HepG2 (cell line): ENCODE measurements around the gene ZNF23. TPM values are rescaled to one million over a fixed set of nuclear protein-coding genes. Genes with fewer than 3 reads are reported as not detected.

Experiments used
- CCAR2 ChIP-seq: fragments of 200-400 bp; formaldehyde crosslinking; optimal IDR thresholded peaks from 2 replicates; pipeline ENCODE3; 2018; ENCODE audit warnings: low read depth, mild to moderate bottlenecking, low read length, moderate library complexity
- CEBPB ChIP-seq: IDR thresholded peaks from 2 replicates; pipeline ENCODE4 v1.6.1; 2011; ENCODE audit warnings: low read depth, low read length, improper control_type of control experiment, borderline replicate concordance
- ETV6 ChIP-seq: sonication (generic); formaldehyde crosslinking; conservative IDR thresholded peaks from 2 replicates; pipeline ENCODE4 v1.4.0; 2020; ENCODE audit warnings: missing genetic modification reagents
- FOXC1 ChIP-seq: sonication (generic); formaldehyde crosslinking; IDR thresholded peaks from 2 replicates; pipeline ENCODE4 v1.8.0; 2022; ENCODE audit warnings: mild to moderate bottlenecking, missing genetic modification reagents, borderline replicate concordance
- GABPA ChIP-seq, 2 experiments: IDR thresholded peaks; 2 replicates each; pipeline ENCODE4 v1.6.1; 2011 to 2016; ENCODE audit warnings: low read depth in 2 of 2, low read length in 1 of 2, missing biosample characterization in 1 of 2, missing genetic modification characterization in 1 of 2
- GRHL1 ChIP-seq: sonication (generic); formaldehyde crosslinking; conservative IDR thresholded peaks from 2 replicates; pipeline ENCODE4 v1.8.0; 2022; ENCODE audit warnings: missing genetic modification reagents
- MLX ChIP-seq: IDR thresholded peaks from 2 replicates; pipeline ENCODE4 v1.6.1; 2016
- POGK ChIP-seq: sonication (generic); formaldehyde crosslinking; conservative IDR thresholded peaks from 2 replicates; pipeline ENCODE4 v1.8.0; 2022; ENCODE audit warnings: mild to moderate bottlenecking, moderate library complexity, missing genetic modification reagents
- STAT6 ChIP-seq: sonication (generic); formaldehyde crosslinking; IDR thresholded peaks from 2 replicates; pipeline ENCODE4 v1.4.0; 2020; ENCODE audit warnings: missing genetic modification reagents, mild to moderate bottlenecking, borderline replicate concordance
- TIGD3 ChIP-seq: sonication (generic); formaldehyde crosslinking; IDR thresholded peaks from 2 replicates; pipeline ENCODE4 v1.5.1; 2020; ENCODE audit warnings: mild to moderate bottlenecking, missing genetic modification reagents, borderline replicate concordance
- ZBTB33 ChIP-seq: sonication (generic); formaldehyde crosslinking; IDR thresholded peaks from 2 replicates; pipeline ENCODE4 v1.4.0; 2020; ENCODE audit warnings: missing genetic modification reagents
- ZNF44 ChIP-seq: sonication (generic); formaldehyde crosslinking; IDR thresholded peaks from 2 replicates; pipeline ENCODE4 v1.5.1; 2020; ENCODE audit warnings: mild to moderate bottlenecking, missing genetic modification reagents
- ZNF496 ChIP-seq: sonication (generic); formaldehyde crosslinking; IDR thresholded peaks from 2 replicates; pipeline ENCODE4 v1.8.1; 2023; ENCODE audit warnings: mild to moderate bottlenecking, moderate library complexity, missing genetic modification reagents; ENCODE audit not compliant: insufficient replicate concordance
- ZNF576 ChIP-seq: sonication (generic); formaldehyde crosslinking; IDR thresholded peaks from 2 replicates; pipeline ENCODE4 v1.4.0; 2020; ENCODE audit warnings: mild to moderate bottlenecking, missing genetic modification reagents
- ZNF605 ChIP-seq: sonication (generic); formaldehyde crosslinking; IDR thresholded peaks from 2 replicates; pipeline ENCODE4 v1.8.0; 2022; ENCODE audit warnings: mild to moderate bottlenecking, missing genetic modification reagents
- polyA plus RNA-seq, 8 experiments: library from polyadenylated mRNA; depleted of rRNA in 3 of 8; stranded (reverse) in 7 of 8; unstranded in 1 of 8; fragments of >200 nt; fragmentation: Illumina TruSeq in 4 of 8; extraction: Trizol in 4 of 8; gene quantifications; 2 replicates each; pipeline versions ENCODE4 v1.2.1 to v1.2.3, GENCODE V29; 2011 to 2016; ENCODE audit warnings: low read depth in 4 of 8, missing spikeins in 1 of 8, mixed read lengths in 1 of 8; ENCODE audit not compliant: insufficient read depth in 1 of 8
- total RNA-seq, 5 experiments: library from RNA; depleted of rRNA; stranded (reverse); fragments of >200 nt; fragmentation: Illumina TruSeq; extraction: Trizol; gene quantifications; 2 replicates each; pipeline ENCODE4 v1.2.3, GENCODE V29; 2016; ENCODE audit warnings: low read depth in 1 of 5

Gene ZNF23
- total and polyA plus RNA-seq, 2 of the 13 experiments (the other 11 are each of a cell fraction or from before 2014, with no cell fraction given): 8.6 to 12.2 TPM

- peak; percentile 80; the same call in 1 of the 2 replicates for TF ChIP-seq TIGD3
- peak; percentile 96 for TF ChIP-seq GABPA (IDR thresholded peaks at IDR 0.05; ENCODE audit: low read depth, low read length)
- TF ChIP-seq GABPA (CRISPR knock-in tag; IDR thresholded peaks at IDR 0.05; ENCODE audit: low read depth): peak; percentile 99
- no peak for TF ChIP-seq CCAR2
- TF ChIP-seq GRHL1 (CRISPR knock-in tag): no peak
- TF ChIP-seq MLX: peak; percentile 86
- peak; percentile 71; the same call in 1 of the 2 replicates for TF ChIP-seq ZNF44 (CRISPR knock-in tag)
- peak; percentile 95 for TF ChIP-seq ZNF605 (CRISPR knock-in tag)
- TF ChIP-seq ETV6 (CRISPR knock-in tag): peak; percentile 83
- TF ChIP-seq ZBTB33 (CRISPR knock-in tag): peak; percentile 66; the same call in 1 of the 2 replicates
- TF ChIP-seq STAT6: no peak; the same call in 1 of the 2 replicates
- TF ChIP-seq ZNF496: no peak
- TF ChIP-seq FOXC1 (CRISPR knock-in tag): peak; percentile 95
- TF ChIP-seq CEBPB: no peak
- TF ChIP-seq ZNF576: peak; percentile 96
- peak; percentile 98 for TF ChIP-seq POGK
Observed at GRCh38 chr16:71461686-71462648, at the start of gene ZNF23 (continued).
